Stomach (tissue), 9 donors: ENCODE results near the gene MARCHF10. TPM values are rescaled to one million over a fixed set of nuclear protein-coding genes. Genes with fewer than 3 reads are reported as not detected.

Experiments used
- DNase-seq, 2 donors: peaks; one replicate each; pipeline versions ENCODE4 v3.0.0 to v3.0.0-alpha.2; 2013 to 2019
- H3K27ac ChIP-seq, 5 donors: fragments of 200-600 bp in 4 of 5; sonication (generic) in 4 of 5; one replicate each; pipeline ENCODE4 v1.5.1; 2013 to 2019; ENCODE audit warnings: mild to moderate bottlenecking in 1 of 5, moderate library complexity in 1 of 5
- H3K27me3 ChIP-seq, 3 donors: fragments of 200-600 bp; sonication (generic); one replicate each; pipeline ENCODE4 v1.5.1; 2017 to 2019; ENCODE audit warnings: mixed run types in 1 of 3
- H3K36me3 ChIP-seq, 4 donors: fragments of 200-600 bp; sonication (generic); 1 replicate in 3 of 4; 2 replicates in 1 of 4; pipeline ENCODE4 v1.5.1; 2016 to 2019
- H3K4me1 ChIP-seq, 4 donors: fragments of 200-600 bp; sonication (generic); one replicate each; pipeline ENCODE4 v1.5.1; 2016 to 2019
- H3K4me3 ChIP-seq, 4 donors: fragments of 200-600 bp; sonication (generic) in 3 of 4; one replicate each; pipeline ENCODE4 v1.5.1; 2016 to 2019; ENCODE audit warnings: mild to moderate bottlenecking in 1 of 4
- H3K9me3 ChIP-seq, 4 donors: fragments of 200-600 bp; sonication (generic); one replicate each; pipeline ENCODE4 v1.5.1; 2016 to 2019
- CTCF ChIP-seq, 7 experiments: fragments of 450-650 bp in 4 of 7; fragments of 200-600 bp in 3 of 7; sonication (generic) in 3 of 7; IDR thresholded peaks; one replicate each; pipeline ENCODE4 v1.5.1; 2016 to 2019; ENCODE audit warnings: antibody characterized with exemption in 7 of 7, control low read depth in 2 of 7, mild to moderate bottlenecking in 1 of 7
- EP300 ChIP-seq: sonication (generic); formaldehyde crosslinking; IDR thresholded peaks from one replicate; pipeline ENCODE4 v1.6.1; 2017; ENCODE audit warnings: antibody characterized with exemption
- POLR2A ChIP-seq, 4 donors: fragments of 450-650 bp; IDR thresholded peaks; one replicate each; pipeline ENCODE4 v1.6.1; 2016; ENCODE audit warnings: antibody characterized with exemption in 4 of 4, control low read depth in 2 of 4, mild to moderate bottlenecking in 1 of 4, moderate library complexity in 1 of 4
- POLR2AphosphoS5 ChIP-seq, 3 donors: sonication (generic); formaldehyde crosslinking; IDR thresholded peaks; one replicate each; pipeline ENCODE4 v1.6.1; 2016; ENCODE audit warnings: antibody characterized with exemption in 3 of 3
- WGBS, 5 donors: extraction: QIAGEN DNeasy Blood & Tissue Kit in 3 of 5; methylation state at CpG; one replicate each; pipeline versions ENCODE4 v1.1.5 to v1.1.7; 2013 to 2018; 5-methylcytosine and 5-hydroxymethylcytosine counted together
- intact Hi-C: fragments of 100-400 bp; cut with DNase I; formaldehyde crosslinking; loops from one replicate; pipeline ENCODE4 v1.15.1; 2023; ENCODE audit warnings: low total_unique reads
- polyA plus RNA-seq, 3 donors: library from polyadenylated mRNA; stranded (reverse); fragments of 200-250 nt; gene quantifications; one replicate each; pipeline ENCODE4 v1.2.3, GENCODE V29; 2013
- total RNA-seq, 5 donors: library from RNA; depleted of rRNA; stranded (reverse); fragments of >200 nt; gene quantifications; one replicate each; pipeline versions ENCODE4 v1.1.0 to v1.2.3, GENCODE V29; 2014 to 2016
- donor health status: healthy with polysubstance abuse.
- donor health status: Bipolar disorder and iron deficiency.
- donor health status: healthy.

MARCHF10 gene
- total and polyA plus RNA-seq, 8 donors: 0.31 to 0.89 TPM; not detected in 6

- WGBS, 5 donors: 84 to 89% (median 85%) methylated on average over 3 of the region's 3 CpGs
- no peaks in the 10 kb centered on the region for H3K36me3 ChIP-seq
- H3K27ac ChIP-seq: no peak overlapping the region
- intact Hi-C loops: no loop called here
- peaks cover 0 to 7% (median 0%) of the 10 kb centered on the region in 4 donors for H3K4me1 ChIP-seq
- TF ChIP-seq CTCF (IDR thresholded peaks at IDR 0.05) (peak in 2 of 7 experiments; percentile 10 to 13), EP300 (no peak), POLR2A (IDR thresholded peaks at IDR 0.05) (no peak), POLR2AphosphoS5 (IDR thresholded peaks at IDR 0.05) (no peak)
- H3K27me3 ChIP-seq: no peaks in the 10 kb centered on the region
- H3K4me3 ChIP-seq: no peak overlapping the region
- H3K9me3 ChIP-seq: no peaks in the 10 kb centered on the region
- DNase-seq: no peak
Observed at GRCh38 chr17:62720126-62720850, 87.8 kb downstream of the MARCHF10 start.

- Histone ChIP-seq H3K27ac (no peak overlapping the region), H3K4me3 (no peak overlapping the region), H3K9me3 (no peaks in the 10 kb centered on the region), H3K4me1 (no peaks in the 10 kb centered on the region), H3K27me3 (no peaks in the 10 kb centered on the region), H3K36me3 (no peaks in the 10 kb centered on the region)
- TF ChIP-seq EP300 (no peak), POLR2AphosphoS5 (IDR thresholded peaks at IDR 0.05) (no peak), CTCF (IDR thresholded peaks at IDR 0.05) (no peak), POLR2A (IDR thresholded peaks at IDR 0.05) (no peak)
- 90 to 100% (median 94%) methylated on average over 1 of the region's 1 CpG for WGBS, 5 donors
- no peak for DNase-seq
- intact Hi-C loops: no loop called here
Observed at GRCh38 chr17:62719586-62719985, 88.5 kb downstream of the MARCHF10 start.

- Histone ChIP-seq H3K36me3 (no peaks in the 10 kb centered on the region), H3K9me3 (no peaks in the 10 kb centered on the region), H3K4me3 (no peak overlapping the region), H3K27ac (no peak overlapping the region), H3K4me1 (no peaks in the 10 kb centered on the region), H3K27me3 (no peaks in the 10 kb centered on the region)
- 74 to 88% (median 83%) methylated on average over 11 of the region's 11 CpGs for WGBS, 5 donors
- intact Hi-C loops: no loop called here
- no peak for TF ChIP-seq CTCF (IDR thresholded peaks at IDR 0.05)
- TF ChIP-seq POLR2A (IDR thresholded peaks at IDR 0.05): no peak
- TF ChIP-seq EP300: no peak
- TF ChIP-seq POLR2AphosphoS5 (IDR thresholded peaks at IDR 0.05): no peak
- no peak for DNase-seq
Observed at GRCh38 chr17:62718429-62718828, 89.7 kb downstream of the MARCHF10 start.

GRCh38 chr17:62717889-62718288 is 90.2 kb downstream of the MARCHF10 start:
- H3K4me1 ChIP-seq: no peaks in the 10 kb centered on the region
- WGBS, 5 donors: 84 to 94% (median 91%) methylated on average over 8 of the region's 8 CpGs
- H3K4me3 ChIP-seq: no peak overlapping the region
- no peak for DNase-seq
- H3K9me3 ChIP-seq: no peaks in the 10 kb centered on the region
- no peaks in the 10 kb centered on the region for H3K27me3 ChIP-seq
- H3K27ac ChIP-seq: no peak overlapping the region
- H3K36me3 ChIP-seq: no peaks in the 10 kb centered on the region
- intact Hi-C loops: no loop called here
- TF ChIP-seq CTCF (IDR thresholded peaks at IDR 0.05) (no peak), POLR2A (IDR thresholded peaks at IDR 0.05) (no peak), EP300 (no peak), POLR2AphosphoS5 (IDR thresholded peaks at IDR 0.05) (no peak)
